ENCODE results near the gene VWCE. TPM values are rescaled to one million over a fixed set of nuclear protein-coding genes. Genes with fewer than 3 reads are reported as not detected.

Gene VWCE
- total RNA-seq, 1 donor from 2014 or later, result 20.0 TPM

DNA sequence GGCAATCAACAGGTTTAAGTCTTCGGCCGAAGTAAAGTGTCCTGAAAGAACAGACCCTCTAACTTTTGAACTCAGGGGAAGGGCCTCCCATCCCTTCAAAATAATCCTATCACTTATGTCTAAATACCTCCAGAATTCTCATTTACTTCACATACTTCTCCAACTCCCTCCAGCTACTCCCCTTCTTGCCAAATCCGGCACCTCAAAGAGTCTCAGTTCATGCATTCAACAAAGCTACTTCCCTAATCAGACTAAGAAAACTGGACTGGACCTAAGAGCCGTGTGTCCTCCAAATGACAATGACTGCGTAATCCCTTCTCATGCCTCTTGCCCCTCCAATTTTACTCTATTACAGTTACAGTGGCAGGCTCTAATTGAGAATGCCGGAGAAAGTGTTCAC is 36.5 kb upstream of the VWCE start:
- no peak for DNase-seq (ENCODE audit: extremely low spot score, unreplicated experiment)
- H3K27ac Mint-ChIP-seq, result peak overlapping the region; percentile 91
- H3K9me3 Mint-ChIP-seq, result no peaks in the 10 kb centered on the region
- H3K4me1 Mint-ChIP-seq (ENCODE audit: unreplicated experiment), result peaks cover 38% of the 10 kb centered on the region
- H3K27me3 Mint-ChIP-seq, result no peaks in the 10 kb centered on the region
- H3K4me3 Mint-ChIP-seq, result peak overlapping the region; percentile 97
- no peak for TF ChIP-seq CTCF (conservative IDR thresholded peaks at IDR 0.05)
- H3K36me3 Mint-ChIP-seq, result peaks cover 27% of the 10 kb centered on the region

- no peaks in the 10 kb centered on the region for H3K27me3 Mint-ChIP-seq
- H3K27ac Mint-ChIP-seq, result peak overlapping the region; percentile 36
- no peaks in the 10 kb centered on the region for H3K9me3 Mint-ChIP-seq
- no peak for DNase-seq (ENCODE audit: extremely low spot score, unreplicated experiment)
- TF ChIP-seq CTCF (conservative IDR thresholded peaks at IDR 0.05), result no peak
- H3K36me3 Mint-ChIP-seq, result peaks cover 30% of the 10 kb centered on the region
- peaks cover 30% of the 10 kb centered on the region for H3K4me1 Mint-ChIP-seq (ENCODE audit: unreplicated experiment)
- H3K4me3 Mint-ChIP-seq, result peak overlapping the region; percentile 53
Observed at GRCh38 chr11:61329871-61330270, 34.8 kb upstream of the VWCE start.

DNA sequence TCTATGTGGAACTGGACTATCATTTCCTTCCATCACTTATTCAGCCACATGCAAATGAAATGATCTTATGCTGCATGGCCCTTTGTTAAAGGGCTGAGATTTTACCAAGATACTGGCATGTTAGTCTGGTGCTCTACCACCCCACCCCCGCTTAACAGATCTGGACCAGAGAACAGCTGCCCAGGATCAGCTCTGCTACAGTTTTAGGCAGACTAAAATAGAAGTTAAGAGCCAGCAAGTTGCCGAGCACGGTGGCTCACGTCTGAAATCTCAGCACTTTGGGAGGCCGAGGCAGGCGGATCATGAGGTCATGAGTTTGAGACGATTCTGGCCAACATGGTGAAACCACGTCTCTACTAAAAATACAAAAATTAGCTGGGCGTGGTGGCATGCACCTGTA is 33.2 kb upstream of the VWCE start:
- Mint-ChIP-seq H3K4me3 (no peak overlapping the region), H3K27me3 (no peaks in the 10 kb centered on the region), H3K36me3 (peaks cover 37% of the 10 kb centered on the region), H3K4me1 (ENCODE audit: unreplicated experiment) (peaks cover 26% of the 10 kb centered on the region), H3K27ac (peak overlapping the region; percentile 39), H3K9me3 (no peaks in the 10 kb centered on the region)
- no peak for TF ChIP-seq CTCF (conservative IDR thresholded peaks at IDR 0.05)
- no peak for DNase-seq (ENCODE audit: extremely low spot score, unreplicated experiment)

- H3K27ac Mint-ChIP-seq, result peak overlapping the region; percentile 15
Observed at GRCh38 chr11:61327669-61328071, 32.6 kb upstream of the VWCE start.

GRCh38 chr11:61325649-61326414 is 30.7 kb upstream of the VWCE start:
- no peak for TF ChIP-seq CTCF (conservative IDR thresholded peaks at IDR 0.05)
- H3K27ac Mint-ChIP-seq, result peak overlapping the region; percentile 72
- no peaks in the 10 kb centered on the region for H3K9me3 Mint-ChIP-seq
- H3K27me3 Mint-ChIP-seq, result no peaks in the 10 kb centered on the region
- peaks cover 9% of the 10 kb centered on the region for H3K4me1 Mint-ChIP-seq (ENCODE audit: unreplicated experiment)
- DNase-seq (ENCODE audit: extremely low spot score, unreplicated experiment), result no peak
- H3K4me3 Mint-ChIP-seq, result peak overlapping the region; percentile 21
- peaks cover 41% of the 10 kb centered on the region for H3K36me3 Mint-ChIP-seq

More at GRCh38 chr11:61327669-61328071, 32.6 kb upstream of the VWCE start:
- Mint-ChIP-seq H3K36me3 (peaks cover 39% of the 10 kb centered on the region), H3K27me3 (no peaks in the 10 kb centered on the region), H3K4me1 (ENCODE audit: unreplicated experiment) (peaks cover 25% of the 10 kb centered on the region), H3K4me3 (no peak overlapping the region), H3K9me3 (no peaks in the 10 kb centered on the region)
- no peak for TF ChIP-seq CTCF (conservative IDR thresholded peaks at IDR 0.05)
- no peak for DNase-seq (ENCODE audit: extremely low spot score, unreplicated experiment)
